ENCODE data around the gene IRS1.
"Not testable (repeated sequence)": the region's sequence is repeated elsewhere in the genome, so short reads cannot be mapped to it uniquely, and the experiment has no call there.

The IRS1 gene, protein sequence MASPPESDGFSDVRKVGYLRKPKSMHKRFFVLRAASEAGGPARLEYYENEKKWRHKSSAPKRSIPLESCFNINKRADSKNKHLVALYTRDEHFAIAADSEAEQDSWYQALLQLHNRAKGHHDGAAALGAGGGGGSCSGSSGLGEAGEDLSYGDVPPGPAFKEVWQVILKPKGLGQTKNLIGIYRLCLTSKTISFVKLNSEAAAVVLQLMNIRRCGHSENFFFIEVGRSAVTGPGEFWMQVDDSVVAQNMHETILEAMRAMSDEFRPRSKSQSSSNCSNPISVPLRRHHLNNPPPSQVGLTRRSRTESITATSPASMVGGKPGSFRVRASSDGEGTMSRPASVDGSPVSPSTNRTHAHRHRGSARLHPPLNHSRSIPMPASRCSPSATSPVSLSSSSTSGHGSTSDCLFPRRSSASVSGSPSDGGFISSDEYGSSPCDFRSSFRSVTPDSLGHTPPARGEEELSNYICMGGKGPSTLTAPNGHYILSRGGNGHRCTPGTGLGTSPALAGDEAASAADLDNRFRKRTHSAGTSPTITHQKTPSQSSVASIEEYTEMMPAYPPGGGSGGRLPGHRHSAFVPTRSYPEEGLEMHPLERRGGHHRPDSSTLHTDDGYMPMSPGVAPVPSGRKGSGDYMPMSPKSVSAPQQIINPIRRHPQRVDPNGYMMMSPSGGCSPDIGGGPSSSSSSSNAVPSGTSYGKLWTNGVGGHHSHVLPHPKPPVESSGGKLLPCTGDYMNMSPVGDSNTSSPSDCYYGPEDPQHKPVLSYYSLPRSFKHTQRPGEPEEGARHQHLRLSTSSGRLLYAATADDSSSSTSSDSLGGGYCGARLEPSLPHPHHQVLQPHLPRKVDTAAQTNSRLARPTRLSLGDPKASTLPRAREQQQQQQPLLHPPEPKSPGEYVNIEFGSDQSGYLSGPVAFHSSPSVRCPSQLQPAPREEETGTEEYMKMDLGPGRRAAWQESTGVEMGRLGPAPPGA (N-terminal part only)

DNA sequence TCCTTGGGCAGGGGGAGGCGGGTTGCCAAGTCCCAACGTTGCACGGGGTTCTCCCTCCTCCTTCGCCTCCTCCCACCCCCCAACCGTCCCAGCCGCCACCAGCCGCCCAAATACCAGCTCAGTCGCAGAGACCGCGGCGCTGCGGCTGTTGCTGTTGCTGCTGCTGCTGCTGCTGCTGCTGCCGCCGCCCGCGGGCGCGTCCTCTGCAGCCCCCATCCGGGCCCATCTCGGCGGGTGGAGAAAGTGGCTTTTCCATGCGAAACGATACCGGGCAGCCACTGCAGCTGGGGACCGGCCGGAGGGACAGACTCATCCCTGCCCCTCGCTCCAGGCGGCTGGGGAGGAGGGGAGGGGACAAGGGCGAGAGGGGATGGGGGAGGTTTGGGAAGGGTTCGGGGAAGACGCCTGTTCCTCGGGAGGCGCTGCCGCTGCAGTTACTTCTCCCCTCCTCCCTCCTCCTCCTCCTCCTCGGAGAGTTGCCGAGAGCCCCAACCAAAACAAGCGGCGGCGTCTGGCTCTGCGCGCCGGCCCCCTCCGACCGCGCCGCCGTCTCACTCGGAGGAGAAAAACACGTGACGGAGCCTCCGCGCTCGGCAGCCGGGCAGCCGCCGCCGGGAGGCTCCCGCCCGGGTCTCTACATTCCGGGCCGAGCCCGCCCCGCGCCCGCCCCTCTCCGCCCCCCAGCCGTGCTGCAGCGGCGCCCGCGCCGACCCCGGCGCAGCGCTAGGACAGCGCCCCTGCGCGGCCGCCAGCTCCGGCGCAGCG, at the start of gene IRS1:
TSS of gene IRS1 (minus strand) at position 610 of the 765 bp plus-strand sequence. CDS start 1,082 bp downstream, outside the sequence.
- DNase-seq (ENCODE audit: low spot score), result peak; percentile 71

DNA sequence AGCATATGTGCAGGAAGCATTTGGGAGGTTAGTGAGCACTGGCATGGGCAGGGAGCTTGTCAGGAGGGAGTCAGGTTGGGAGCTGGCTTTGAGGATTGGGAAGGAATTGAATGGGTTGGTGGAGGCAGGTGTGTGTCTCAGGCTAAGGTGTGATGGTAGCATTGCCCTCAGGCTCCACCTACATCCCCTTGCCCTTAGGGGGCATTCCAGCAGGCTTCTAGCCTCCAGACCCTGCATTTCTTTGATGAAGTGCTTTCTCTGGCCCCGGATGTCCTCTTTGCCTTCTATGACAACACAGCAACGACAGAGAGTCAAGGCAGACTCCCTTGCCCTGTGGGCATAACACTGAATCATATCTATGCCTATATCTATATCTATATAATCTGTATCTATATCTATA, 49.7 kb upstream of the IRS1 start:
- DNase-seq (ENCODE audit: low spot score), result no peak

DNA sequence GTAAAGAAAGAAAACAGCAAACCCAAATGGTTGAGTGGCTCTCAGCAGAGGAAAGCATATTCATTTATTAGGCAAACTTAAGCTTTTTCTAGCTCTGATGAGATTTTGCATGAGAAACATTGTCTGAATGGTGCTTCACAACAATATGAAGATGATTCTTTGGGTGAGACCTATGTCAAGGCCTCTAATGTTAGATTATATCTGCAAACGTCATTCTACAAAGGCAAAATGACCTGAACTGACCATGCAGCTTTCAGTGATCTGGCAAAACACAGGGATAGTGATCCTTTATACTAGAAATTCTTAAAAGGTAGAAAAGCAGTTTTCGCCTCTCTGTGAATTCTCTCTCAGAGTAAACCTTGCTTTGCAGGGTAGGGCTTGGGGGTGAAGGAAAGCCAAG, 47.9 kb upstream of the IRS1 start:
- no peak for DNase-seq (ENCODE audit: low spot score)

DNA sequence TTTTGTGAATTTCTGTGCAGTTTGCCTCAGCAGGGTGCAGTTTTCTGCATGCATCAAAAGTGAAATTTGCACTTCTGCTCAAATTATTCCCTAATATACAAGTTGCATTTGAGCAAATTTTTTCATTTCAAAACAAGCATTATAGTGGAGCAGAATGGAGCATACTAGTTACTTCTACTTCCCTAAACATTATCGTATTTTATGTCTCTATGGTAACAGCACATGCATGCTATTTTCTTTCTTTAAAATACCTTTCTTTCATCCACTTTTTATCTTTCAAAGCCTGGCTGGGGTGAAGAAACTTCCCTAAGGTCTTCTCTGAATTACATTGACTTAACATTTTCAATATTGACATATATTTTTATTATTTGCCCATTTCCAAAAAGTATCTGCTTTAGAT, 47.5 kb upstream of the IRS1 start:
- no peak for DNase-seq (ENCODE audit: low spot score)

DNA sequence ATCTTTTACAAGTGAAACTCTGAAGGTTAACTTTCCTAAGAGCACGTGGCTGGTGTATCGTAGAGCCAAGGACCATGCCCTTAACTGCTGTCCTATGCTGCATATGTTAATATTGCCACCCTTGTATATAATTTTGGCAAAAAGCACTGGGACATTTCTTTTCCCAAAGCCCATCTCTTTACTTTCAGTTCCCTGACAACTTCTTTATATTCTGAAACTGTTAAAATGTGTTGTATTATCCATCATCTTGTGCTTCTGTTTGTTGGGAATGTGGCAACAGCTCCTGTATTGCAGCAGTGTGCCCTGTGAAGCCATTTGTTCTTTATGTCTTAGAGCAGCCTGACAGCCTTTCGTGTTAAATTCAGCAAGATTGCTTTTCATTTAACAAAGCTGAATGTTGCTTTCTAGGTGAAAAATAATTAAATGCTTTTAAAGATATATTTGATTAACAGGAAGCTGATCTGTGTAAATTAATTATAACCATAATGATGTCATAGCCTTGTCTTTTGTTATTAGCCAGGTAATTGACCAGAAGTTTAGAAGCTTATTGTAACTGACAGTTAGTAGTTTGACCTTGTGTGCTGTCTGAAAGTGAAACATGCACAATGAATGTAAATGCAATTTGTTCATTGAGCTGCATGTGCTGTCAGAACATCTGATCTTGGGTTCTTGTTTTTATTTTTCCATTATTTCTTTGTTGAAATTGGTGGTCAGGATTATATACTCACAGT, 45.9 kb upstream of the IRS1 start:
- no peak for DNase-seq (ENCODE audit: low spot score)

DNA sequence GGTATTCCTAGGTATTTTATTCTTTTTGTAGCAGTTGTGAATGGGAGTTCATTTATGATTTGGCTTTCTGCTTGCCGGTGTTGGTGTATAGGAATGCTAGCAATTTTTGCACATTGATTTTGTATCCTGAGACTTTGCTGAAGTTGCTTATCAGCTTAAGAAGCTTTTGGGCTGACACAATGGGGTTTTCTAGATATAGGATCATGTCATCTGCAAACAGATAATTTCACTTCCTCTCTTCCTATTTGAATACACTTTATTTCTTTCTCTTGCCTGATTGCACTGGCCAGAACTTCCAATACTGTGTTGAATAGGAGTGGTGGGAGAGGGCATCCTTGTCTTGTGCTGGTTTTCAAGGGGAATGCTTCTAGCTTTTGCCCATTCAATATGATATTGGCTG, 43.4 kb upstream of the IRS1 start:
- not testable (repeated sequence) for DNase-seq (ENCODE audit: low spot score)

DNA sequence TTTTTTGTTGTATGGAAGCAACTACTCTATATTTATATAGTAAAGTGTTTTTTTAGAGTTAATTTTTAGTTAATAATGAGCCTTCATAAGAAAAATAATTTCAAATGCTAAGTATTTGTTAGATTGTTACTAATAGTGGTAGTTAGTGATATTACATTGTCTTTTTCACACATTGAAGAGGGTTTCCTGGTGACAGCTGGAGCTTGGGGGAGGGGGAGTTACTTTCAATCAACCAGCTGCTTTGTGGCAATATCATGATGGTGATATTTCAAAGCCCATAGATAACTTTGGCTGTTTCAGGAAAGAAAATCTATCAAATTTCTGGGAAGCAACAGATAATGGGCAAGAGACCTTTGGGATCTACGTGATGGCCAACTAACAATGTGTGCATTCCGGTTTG, 40.3 kb upstream of the IRS1 start:
- DNase-seq (ENCODE audit: low spot score), result no peak

DNA sequence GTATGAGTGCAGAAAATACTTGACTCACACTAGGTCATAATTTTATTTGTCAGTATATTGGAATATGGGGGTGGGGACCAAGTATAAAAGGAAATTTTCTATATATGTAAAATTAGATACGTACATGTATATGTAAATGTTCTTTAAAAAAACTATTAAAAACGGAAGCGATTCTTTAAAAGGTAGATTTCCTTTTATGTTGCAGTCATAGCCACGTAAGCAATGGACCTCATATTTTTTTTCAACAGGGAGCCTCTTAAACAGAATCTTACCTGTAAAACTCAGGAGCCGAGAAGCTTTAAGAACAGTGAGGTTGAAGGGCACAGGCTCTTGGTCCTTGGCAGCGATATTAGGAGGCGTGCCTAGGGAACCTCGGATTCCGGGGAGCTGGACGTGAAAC, 39.5 kb upstream of the IRS1 start:
- no peak for DNase-seq (ENCODE audit: low spot score)

DNA sequence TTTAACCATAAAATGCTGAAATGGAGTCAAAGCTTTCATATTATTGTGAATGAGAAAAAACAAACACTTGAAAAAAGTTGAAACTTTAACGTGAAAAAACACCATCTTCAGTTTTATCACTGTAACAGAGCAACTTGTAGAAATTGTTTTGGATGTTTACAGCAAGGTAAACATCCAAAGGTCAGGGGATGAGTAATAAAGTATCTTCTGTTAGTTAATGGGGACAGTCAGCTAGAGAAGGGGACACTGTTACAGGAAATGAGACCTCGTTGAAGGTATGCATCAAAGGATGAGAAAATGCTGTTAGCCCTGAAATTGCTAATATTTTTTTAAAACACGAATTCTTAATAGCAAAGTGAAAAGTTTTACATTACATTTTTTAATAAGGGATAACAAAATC, 39.1 kb upstream of the IRS1 start:
- no peak for DNase-seq (ENCODE audit: low spot score)

DNA sequence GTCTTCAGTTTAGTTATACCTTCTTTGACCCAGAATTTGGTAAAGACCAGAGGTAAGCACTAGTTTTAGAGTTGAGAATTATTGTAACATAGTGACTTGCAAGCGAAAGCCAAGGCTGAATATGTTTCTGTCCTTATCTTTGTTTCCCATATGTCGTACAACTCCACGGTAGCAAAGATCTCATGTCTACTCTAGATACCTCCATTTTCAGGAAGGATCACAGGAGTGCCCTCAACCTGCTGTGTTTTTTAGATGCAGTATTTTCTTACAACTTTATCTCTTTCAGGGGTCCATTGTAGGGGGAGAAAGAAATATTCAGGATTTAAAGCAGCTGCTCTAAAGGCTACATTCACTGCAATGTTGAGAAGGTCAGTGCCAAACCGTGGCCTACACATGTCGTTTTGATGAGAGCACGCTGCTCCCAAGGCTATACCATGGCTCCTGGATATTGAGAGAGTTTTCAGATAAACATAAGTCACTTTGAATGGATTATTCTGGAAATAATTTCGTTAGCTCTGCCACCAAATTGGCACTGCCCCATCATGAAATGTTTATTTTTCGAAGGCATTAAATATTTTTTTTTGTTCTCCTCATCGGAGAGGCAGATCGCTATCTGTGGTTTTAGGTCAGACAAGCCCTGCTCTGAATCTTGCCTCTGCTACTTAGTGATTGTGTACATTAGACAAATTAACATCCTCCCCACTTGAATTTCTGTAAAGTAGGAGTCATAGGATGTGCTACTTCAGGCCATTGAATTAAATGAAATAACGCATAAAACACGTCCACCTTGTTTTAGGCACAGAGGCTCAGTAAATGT, 38.4 kb upstream of the IRS1 start:
- DNase-seq (ENCODE audit: low spot score), result no peak

DNA sequence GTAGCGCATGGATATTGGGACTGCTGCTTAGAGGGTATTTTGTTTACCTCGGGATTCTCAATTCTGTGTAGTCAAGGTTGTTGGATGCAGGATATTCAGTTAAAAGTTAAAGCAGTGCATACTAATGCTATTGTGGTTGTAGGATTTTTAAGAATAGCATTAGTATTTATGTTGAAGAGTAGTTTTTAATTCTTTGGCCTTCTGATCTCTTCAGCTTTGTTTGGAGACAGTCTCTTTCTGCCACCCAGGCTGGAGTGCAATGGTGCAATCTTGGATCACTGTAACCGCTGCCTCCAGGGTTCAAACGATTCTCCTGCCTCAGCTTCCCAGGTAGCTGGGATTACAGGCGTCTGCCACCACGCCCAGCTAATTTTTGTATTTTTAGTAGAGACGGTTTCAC, 37.7 kb upstream of the IRS1 start:
- DNase-seq (ENCODE audit: low spot score), result no peak

DNA sequence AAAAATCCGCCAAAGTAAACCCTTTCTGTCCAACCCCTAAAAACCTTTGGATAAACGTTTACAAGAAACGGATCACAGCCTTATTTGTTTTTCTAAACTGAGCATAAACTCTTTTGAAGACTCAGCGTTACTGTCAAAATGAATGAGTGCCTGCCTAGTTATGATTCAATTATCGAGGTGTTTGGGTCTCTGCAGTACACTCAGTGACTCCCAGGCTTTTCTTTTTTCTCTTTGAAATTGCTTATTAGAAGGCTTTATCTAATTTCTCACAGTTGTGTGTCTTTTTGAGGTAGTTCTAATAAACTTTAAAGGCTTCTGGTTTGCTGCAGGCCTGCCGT, 36.9 kb upstream of the IRS1 start:
- DNase-seq (ENCODE audit: low spot score), result peak; percentile 6

DNA sequence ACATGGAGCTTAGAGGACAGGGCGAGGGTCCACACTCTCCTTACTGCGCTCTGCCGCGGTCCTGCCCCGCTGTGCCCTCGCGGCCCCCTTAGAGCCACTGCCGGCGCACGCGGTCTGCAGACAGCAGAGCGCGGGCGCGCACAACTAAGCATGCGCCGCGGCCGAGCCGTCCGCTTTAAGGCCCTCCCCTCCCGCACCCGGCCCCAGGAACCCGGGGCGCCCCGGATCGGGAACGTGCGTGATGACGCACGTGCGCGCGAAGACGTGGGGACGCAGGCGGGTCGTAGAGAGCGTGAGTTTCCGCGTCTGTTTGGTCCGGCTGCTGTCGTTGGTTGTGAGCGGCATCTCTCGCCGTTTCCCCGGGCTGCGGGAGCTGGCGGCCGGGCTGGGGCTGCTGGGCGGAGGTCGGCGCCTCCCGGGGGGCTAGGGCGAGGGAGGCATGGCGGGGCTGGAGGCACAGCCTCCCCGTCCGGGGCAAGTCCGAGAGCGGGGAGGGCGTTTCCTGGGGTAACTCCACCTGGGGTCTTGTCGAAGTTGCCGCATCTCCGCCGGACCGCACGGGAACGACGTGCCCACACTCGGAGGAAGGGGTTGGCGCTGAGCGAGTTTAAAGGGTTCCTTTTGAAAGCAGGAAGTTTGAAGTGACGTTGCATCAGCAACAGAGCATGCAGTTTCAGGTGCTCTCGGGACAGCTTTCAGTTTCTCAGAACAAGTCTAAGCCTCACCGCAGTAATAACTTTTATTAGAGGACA, 36.4 kb upstream of the IRS1 start, which contains the start of gene RHBDD1:
TSS of gene RHBDD1 (plus strand) at position 259 of the 752 bp plus-strand sequence. CDS start 28,640 bp downstream, outside the sequence.
- DNase-seq (ENCODE audit: low spot score), result peak; percentile 97

DNA sequence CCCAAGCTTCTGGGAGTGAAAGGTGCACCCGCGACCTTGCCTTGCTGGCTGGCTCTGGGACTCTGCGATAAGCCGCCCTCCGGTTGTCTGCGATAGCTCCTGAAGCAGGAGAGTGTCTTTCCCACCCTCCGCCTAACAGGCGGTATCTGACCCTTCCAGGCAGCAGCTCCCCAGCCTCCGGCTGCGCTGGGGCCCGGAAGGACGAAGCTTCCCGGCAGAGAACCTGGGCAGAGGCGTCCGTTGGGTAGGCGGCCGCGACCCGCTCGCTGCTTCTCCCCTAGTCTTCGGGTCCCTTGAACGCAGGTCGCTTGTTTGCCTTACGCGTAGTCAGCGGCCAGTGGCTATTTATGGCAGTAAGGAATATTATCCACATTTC, 35.8 kb upstream of the IRS1 start:
- no peak for DNase-seq (ENCODE audit: low spot score)

DNA sequence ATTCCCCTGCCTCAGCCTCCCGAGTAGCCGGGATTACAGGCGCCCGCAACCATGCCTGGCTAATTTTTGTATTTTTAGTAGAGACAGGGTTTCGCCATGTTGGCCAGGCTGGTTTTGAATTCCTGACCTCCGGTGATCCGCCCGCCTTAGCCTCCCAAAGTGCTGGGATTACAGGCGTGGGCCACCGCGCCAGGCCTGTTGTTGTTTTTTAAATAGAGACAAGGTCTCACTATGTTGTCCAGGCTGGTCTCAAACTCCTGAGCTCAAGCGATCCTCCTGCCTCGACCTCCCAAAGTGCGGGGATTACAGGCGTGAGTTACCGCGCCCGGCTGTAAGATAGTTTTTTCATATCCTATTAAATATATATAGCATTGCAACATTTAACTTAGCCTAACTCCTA, 35.3 kb upstream of the IRS1 start:
- DNase-seq (ENCODE audit: low spot score), result not testable (repeated sequence)

DNA sequence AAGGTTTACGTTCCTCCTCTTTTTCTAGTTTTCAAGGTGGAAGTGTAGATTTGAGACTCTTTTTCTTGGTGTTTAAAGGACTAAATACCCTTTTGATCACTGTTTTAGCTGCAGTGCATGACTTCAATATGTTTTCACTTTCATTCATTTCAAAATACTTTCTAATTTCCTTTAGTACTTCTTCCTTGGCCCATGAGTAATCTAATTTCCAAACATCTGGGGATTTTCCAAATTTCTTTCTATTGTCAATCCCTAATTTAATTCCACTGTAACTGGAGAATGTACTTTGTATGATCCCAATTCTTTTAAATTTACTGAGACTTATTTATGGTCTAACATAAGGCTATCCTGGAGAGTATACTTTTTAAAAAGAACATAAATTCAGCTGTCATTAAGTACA, 32.4 kb upstream of the IRS1 start:
- DNase-seq (ENCODE audit: low spot score), result no peak

DNA sequence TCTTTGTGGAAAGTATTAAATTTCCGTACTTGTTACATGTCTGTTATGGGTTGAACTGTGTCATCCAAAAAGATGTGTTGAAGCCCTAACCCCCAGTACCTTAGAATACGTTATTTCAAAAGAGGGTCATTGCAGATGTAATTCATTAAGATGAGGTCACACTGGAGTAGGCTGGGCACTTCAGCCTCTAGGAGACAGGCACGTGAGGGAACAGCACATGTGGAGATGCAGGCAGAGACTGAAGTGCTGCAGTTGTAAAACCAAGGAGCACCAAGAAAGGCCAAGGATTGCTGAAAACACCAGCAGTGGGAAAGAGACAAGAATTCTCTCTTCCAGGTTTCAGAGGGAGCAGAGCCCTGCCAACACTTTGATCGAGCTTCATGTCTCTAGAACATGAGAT, 31.6 kb upstream of the IRS1 start:
- DNase-seq (ENCODE audit: low spot score), result no peak

DNA sequence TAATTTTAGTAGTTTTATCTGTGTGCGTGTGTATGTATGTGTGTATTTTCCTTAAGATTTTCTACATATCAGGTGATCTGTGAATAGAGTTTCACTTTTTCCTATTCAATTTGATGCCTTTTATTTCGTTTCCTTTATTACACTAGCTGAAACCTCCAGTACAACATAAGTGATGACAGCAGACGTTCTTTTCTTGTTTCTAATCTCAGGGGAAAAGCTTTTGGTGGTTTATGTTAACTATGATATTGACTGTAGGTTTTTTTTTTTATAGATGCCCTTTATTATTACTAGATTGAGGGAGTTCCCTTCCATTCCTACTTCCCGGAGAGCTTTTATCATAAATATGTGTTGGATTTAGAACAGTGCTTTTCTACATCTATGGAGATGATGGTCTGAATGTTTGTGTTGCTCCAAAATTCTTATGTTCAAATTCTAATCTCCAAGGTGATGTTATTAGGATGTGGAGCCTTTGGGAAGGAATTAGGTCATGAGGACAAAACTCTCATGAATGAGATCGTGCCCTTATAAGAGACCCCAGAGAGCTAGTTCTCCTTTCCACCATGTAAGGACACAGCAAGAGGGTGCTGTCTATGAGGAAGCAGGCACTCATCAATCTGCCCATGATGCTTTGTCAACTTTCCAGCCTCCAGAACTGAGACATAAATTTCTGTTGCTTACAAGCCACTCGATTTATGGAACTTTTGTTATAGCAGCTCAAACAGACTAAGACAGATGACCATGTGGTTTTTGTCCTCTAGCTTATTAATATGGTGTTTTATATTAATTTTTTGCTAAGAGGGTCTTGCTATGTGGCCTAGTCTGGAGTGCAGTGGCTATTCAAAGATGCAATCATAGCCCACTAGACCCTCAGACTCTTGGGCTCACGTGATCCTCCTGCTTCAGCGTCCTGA, 30.4 kb upstream of the IRS1 start:
- no peak for DNase-seq (ENCODE audit: low spot score)

DNA sequence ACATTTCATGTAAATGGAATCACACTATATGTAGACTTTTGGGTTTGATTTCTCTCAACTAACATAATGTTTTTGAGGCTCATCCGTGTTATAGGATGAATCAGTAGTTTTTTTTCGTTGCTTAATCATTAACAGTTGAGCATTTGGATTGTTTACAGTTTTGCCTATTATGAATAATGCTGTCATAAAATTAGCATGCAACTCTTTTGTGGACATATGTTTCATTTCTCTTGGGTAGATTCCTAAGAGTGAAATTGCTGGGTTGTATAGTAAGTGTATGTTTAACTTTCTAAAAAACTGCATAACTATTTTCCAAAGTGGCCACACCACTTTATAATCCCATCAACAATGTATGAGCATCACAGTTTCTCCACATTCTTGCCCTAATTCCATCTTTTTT, 28.6 kb upstream of the IRS1 start:
- DNase-seq (ENCODE audit: low spot score), result no peak

All from AG08395 (cell line).